Bone marrow (tissue), 2 donors: Measurements from ENCODE around the gene MAVS.
"Not testable (repeated sequence)": the region's sequence is repeated elsewhere in the genome, so short reads cannot be mapped to it uniquely, and the experiment has no call there.

Source experiments
- DNase-seq, 2 donors: peaks; one replicate each; lab custom pipeline; 2025; lab: John Stamatoyannopoulos, UW

MAVS gene

GRCh38 chr20:3815703-3816315 lies 30.8 kb upstream of the MAVS start:
- no peak for DNase-seq

DNA sequence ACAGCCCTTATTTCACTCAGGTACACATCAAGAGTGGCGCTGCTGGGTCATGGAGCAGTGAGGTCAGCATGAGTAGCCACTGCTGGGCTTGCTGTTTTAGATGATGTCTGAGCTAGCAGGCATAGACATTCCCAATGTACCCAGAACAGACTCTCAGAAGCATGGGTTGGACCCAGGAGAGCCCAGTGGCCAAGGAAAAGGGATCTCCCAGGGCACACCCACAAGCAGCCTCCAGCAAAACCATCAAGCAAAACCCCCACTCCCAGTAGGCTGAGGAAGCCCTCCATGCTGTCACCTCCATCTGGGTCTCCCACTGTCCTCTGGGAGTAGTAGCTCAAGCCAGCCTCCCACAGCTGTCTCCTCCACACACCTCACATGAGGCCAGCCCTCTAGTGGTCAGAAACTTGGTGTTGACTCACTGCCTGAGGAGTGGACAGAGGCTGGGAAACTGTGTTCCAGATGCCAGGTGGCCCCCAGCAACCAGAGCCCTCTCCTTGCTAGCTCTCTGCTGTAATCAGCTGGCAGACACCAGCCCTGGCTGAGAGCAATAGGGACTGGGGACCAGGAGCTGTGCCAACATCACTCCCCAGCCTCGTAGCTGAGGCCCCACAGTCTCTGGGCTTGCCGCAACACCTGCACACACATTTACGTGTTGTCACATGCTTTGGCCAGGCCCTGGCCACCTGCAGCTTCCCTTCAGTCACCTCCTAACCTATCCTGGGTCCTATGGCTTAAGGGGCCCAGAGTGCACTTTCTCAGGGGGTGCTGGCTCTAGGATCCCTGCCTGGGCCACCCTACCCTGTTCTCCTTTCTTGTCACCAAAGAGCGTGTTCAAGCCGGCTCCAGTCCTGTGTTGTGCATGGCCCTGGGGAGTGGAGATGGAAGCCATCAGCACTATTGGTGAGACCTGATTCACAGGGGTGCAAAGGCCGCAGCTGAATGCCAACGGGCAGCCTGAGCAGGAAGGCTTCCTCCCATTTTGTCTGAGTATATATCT lies 28.2 kb upstream of the MAVS start:
- DNase-seq, result peak in 1 of 2 donors; percentile 14

DNA sequence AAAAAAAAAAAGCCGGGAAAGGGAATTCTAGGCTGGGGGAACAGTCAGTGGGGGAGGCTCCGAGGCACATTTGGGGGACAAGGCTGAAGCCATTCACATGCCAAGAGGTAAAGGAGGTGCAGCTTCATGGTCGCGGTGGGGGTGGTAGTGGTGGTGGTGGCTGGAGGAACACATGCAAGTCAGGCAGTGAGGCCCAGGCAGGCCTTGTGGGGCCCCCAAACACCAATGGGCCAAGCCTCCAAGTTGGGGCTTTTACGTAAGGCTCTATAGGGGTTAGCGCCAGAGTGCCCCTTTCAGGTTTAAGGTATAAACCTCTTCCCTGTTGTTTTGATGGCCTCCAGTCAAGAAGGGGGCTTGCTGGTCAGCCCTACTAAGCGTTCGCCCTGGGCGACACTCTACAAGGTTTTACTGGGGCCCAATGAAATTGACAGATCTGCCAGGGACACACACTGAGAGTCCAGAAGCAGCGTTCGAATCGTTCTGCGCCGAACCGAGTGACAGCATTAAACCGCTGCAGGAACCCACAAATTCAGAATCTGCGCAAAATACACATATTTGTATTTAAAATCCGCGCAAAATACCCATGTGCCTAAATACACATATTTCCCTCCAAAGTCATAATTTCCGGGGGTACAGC lies 27.1 kb upstream of the MAVS start:
- no peak for DNase-seq

DNA sequence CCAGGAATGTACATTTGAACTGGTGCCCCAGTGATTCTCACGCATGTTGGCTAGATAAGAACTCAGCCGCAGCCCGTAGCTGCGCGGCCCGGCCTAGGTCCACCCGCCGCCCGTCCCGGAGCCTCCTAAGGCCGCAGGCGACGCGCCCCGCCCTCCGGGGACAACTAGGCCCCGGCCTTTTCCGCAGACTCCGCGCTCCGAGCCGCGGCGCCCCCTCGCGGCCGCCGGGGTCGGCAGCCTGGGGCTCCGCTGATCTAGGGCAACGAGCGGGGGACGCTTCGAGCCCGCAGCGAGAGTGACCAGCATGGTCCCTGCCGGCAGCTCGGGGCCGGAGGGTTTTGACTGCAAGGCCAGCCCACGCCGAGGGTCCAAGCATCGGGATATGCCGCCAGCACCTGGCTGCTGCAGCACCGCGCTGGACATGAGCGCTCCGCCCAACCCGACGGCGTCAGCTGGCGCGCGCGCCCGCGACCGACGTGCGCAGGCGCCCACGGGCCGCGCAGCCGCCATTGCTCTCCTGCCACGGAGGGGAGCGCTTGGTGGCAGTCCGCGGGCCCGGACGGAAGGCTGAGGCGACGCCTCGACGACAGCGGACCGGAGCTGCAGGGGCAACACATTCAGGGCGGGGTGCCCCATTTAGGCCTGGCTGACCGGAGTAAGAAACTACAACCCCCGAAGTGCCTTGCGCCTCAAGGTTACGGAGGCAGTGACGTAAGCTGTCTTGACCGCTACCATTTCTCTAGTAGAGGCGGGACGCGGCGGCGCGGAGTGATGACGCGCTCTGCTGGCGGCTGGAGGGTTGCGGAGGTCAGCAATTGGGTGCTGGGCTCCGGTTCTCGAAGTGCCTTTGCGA lies 26.4 kb upstream of the MAVS start, which contains the start of gene AP5S1:
TSS of gene AP5S1 (plus strand) at position 500 of the 853 bp plus-strand sequence. CDS start 1,571 bp downstream, outside the sequence.
- DNase-seq, result peak; percentile 84 to 100

GRCh38 chr20:3820901-3821727 lies 25.5 kb upstream of the MAVS start:
- DNase-seq, result no peak

GRCh38 chr20:3821996-3822395 lies 24.6 kb upstream of the MAVS start:
- no peak for DNase-seq

GRCh38 chr20:3823881-3824280 lies 22.8 kb upstream of the MAVS start:
- no peak for DNase-seq

DNA sequence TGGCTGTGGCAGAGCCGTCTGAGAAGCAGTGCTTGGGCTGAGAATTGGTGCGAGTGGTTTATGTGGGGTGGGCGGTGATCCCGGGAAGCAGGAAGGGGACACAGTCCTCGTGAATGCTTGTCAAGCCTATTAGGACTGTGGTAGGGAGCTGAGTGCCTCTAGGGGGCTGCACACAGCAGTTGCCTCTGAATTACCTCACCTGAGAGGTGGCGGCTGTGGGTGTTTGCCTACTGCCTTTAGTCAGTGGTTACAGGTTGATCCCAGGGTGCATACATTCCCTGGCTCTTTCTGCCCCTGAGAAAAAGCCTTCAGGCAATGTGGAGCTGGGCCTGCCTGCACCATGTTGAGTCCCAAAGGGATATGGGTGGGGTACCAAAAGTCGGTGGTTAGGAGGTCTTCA lies 21.1 kb upstream of the MAVS start:
- DNase-seq, result no peak

- no peak for DNase-seq
Observed at GRCh38 chr20:3826420-3826819, 20.2 kb upstream of the MAVS start.

DNA sequence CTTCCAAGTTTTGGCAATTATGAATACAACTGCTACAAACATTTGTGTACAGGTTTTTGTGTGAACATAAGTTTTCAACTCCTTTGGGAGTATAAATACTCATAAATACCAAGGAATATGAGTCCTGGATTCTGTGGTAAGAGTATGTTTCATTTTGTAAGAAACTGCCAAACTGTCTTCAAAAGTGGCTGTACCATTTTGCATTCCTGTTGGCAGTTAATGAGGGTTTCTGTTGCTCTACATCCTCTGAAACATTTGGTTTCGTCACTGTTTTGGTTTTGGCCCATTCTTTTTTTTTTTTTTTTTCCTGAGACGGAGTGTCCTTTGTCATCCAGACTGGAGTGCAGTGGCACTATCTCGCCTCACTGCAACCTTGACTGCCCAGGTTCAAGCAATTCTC lies 17.8 kb upstream of the MAVS start:
- no peak for DNase-seq

DNA sequence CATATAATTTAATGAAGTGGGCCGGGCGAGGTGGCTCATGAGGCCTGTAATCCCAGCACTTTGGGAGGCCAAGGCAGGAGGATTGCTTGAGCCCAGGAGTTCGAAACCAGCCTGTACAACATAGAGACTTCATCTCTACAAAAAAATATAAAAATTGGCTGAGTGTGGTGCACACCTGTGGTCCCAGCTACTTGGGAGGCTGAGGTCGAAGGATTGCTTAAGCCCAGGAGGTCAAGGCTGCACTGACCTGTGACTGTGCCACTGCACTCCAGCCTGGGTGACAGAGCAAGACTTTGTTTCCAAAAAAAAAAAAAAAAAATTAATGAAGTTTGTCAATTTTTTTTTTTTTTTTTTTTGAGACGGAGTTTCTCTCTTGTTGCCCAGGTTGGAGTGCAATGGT lies 16.7 kb upstream of the MAVS start:
- DNase-seq, result not testable (repeated sequence)

DNA sequence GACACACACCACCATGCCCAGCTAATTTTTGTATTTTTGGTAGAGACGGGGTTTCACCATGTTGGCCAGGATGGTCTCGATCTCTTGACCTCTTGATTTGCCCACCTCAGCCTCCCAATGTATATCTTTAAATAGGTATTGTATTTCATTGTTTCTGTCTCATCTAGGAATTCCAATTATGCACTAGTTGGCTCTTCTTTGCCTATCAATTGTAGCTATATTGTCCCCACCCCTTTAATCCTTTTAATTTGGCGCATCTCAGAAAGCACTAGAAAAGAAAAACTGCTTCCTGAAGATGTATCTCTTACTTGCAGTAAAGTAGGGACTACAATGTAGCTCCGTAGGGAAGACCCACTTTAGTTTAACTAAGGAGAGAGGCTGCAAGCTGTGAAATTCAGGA lies 10.5 kb upstream of the MAVS start:
- no peak for DNase-seq

DNA sequence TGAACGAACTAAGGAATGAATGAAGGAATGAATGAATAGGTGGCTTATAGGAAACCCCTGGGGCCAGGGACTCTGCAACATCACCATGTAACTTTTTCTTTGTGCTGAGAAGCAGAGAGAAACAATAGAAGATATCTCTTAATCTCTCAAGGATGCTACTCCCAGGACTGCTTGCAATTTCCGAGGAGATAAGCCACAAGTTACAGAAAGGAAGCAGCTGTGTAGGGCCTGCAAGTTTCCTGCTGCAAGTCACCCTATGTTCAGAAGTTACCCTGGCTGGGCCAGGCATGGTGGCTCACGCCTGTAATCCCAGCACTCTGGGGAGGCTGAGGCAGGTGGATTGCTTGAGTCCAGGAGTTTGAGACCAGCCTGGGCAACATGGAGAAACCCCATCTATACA lies 7.3 kb upstream of the MAVS start:
- peak in 1 of 2 donors; percentile 95 for DNase-seq

DNA sequence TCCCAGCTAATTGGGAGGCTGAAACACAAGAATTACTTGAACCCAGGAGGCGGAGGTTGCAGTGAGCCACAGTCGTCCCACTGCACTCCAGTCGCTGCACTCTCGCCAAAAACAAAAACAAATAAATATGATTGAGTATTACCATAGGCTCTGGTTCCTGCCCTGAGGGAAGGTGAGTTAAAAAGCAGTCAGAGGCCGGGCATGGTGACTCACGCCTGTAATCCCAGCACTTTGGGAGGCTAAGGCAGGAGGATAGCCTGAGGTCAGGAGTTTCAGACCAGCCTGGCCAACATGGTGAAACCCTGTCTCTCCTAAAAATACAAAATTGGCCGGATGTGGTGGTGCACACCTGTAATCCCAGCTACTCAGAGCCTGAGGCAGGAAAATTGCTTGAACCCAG lies 6.4 kb upstream of the MAVS start:
- DNase-seq, result not testable (repeated sequence)

- no peak for DNase-seq
Observed at GRCh38 chr20:3842348-3842930, 4.2 kb upstream of the MAVS start.

- DNase-seq, result no peak
Observed at GRCh38 chr20:3843490-3843889, 3.1 kb upstream of the MAVS start.

GRCh38 chr20:3843990-3844619 lies 2.5 kb upstream of the MAVS start:
- not testable (repeated sequence) for DNase-seq

DNA sequence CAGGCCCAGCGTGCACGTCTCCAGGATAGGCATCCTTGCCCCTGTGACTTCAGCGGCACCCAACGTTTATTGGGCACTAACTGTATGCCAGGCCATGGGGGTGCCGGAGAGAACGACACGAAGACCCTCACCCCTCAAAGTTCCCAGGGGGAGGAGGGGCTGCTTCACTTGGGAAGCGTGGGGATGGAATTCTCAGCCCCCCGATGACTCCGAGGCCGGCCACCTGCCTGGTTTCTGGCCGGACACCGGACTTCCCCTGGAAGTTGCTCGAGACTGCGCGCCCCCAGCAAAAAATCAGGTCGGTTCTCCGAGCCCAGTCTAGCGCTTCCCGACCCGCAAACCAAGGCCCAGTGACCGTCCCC lies 275 bp upstream of the MAVS start:
- no peak for DNase-seq

DNA sequence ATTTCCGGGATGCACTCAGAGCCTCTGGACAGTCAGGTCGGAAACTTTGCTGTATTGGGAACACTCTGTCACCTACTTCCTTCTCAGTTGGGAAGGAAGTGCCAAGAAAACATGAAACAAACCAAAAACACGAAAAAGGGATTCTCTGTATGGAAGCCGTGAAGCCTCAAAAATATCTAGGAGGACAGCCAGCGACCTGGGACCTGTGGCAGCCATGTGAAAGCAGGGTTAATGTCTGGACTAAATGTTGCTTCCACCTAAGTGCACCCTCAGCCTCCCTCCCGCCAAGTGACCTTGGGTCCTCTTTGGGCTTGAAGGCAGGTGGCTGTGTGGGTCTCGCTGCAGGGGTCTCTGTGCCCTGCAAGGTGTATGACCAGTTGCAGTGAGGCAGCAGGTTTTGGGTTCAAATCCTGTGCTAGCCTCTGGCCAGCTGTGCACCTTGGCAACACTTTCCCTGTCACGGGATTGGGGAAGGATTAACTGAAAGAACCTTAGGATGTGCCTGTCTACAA lies 851 bp downstream of the MAVS start:
- DNase-seq, result no peak

GRCh38 chr20:3848565-3848964 lies 1.9 kb downstream of the MAVS start:
- no peak for DNase-seq
